Thoracic aorta (tissue), 2 donors: ENCODE data around the gene TLE5. TPM values are rescaled to one million over a fixed set of nuclear protein-coding genes. Genes with fewer than 3 reads are reported as not detected.

Source experiments
- ATAC-seq: fragments of 150-250 bp; one replicate; pipeline ENCODE4 v1.8.0; 2017; ENCODE audit warnings: low read depth; ENCODE audit not compliant: insufficient number of reproducible peaks, low FRiP score
- DNase-seq: peaks from one replicate; pipeline ENCODE4 v3.0.0-alpha.2; 2020; ENCODE audit warnings: low spot score
- H3K27ac ChIP-seq, 2 donors: fragments of 200-600 bp; sonication (generic); 1 replicate in 1 of 2; 2 replicates in 1 of 2; pipeline ENCODE4 v1.5.1; 2016; ENCODE audit warnings: mild to moderate bottlenecking in 2 of 2, moderate library complexity in 2 of 2
- H3K27me3 ChIP-seq: fragments of 200-600 bp; sonication (generic); replicated peaks from 2 replicates; pipeline ENCODE4 v1.6.0; 2016; ENCODE audit warnings: mild to moderate bottlenecking; ENCODE audit not compliant: insufficient read depth
- H3K36me3 ChIP-seq: fragments of 200-600 bp; sonication (generic); one replicate; pipeline ENCODE4 v1.5.1; 2016
- H3K4me1 ChIP-seq, 2 donors: fragments of 200-600 bp; sonication (generic); 1 replicate in 1 of 2; 2 replicates in 1 of 2; pipeline versions ENCODE4 v1.5.1 to v1.6.0; 2016; ENCODE audit warnings: low read depth in 2 of 2, mild to moderate bottlenecking in 1 of 2; ENCODE audit not compliant: control insufficient read depth in 1 of 2
- H3K4me3 ChIP-seq: fragments of 200-600 bp; sonication (generic); 2 replicates; pipeline ENCODE4 v1.5.1; 2016; ENCODE audit warnings: mild to moderate bottlenecking
- H3K9me3 ChIP-seq: fragments of 200-600 bp; sonication (generic); 2 replicates; pipeline ENCODE4 v1.5.1; 2016
- CTCF ChIP-seq: fragments of 200-600 bp; sonication (generic); IDR thresholded peaks from one replicate; pipeline ENCODE4 v1.5.1; 2019; ENCODE audit warnings: antibody characterized with exemption
- total RNA-seq, 2 donors: library from RNA; depleted of rRNA; stranded (reverse); fragments of >200 nt; gene quantifications; one replicate each; pipeline versions ENCODE4 v1.1.0 to v1.2.3, GENCODE V29; 2016

TLE5 gene
- total RNA-seq, 2 donors from 2014 or later, result 346 to 448 TPM

- no peak overlapping the region for H3K27ac ChIP-seq
- peaks cover 9 to 18% of the 10 kb centered on the region in 2 donors for H3K4me1 ChIP-seq
- ATAC-seq (no peak), DNase-seq (no peak)
- H3K27me3 ChIP-seq, result no peaks in the 10 kb centered on the region
- TF ChIP-seq CTCF, result no peak
- H3K36me3 ChIP-seq, result no peaks in the 10 kb centered on the region
- H3K9me3 ChIP-seq, result no peaks in the 10 kb centered on the region
- H3K4me3 ChIP-seq, result peak overlapping the region; percentile 81
Observed at GRCh38 chr19:3034656-3035541, 27.4 kb downstream of the TLE5 start.

DNA sequence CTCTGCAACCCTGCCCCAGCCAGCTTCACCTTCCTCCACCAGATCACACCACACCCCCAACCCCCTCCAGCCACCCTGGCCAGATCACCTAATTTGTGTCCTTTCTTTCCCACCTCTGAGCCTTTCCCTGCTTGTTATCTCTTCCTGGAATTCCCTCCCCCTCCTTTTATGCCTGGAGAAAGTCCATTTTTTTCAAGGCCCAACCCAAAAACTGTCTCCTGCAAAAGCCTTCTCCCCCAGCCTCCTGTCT lies 28.0 kb downstream of the TLE5 start:
- no peak for TF ChIP-seq CTCF
- H3K4me1 ChIP-seq, result peaks cover 9 to 23% of the 10 kb centered on the region in 2 donors
- no peaks in the 10 kb centered on the region for H3K36me3 ChIP-seq
- no peak overlapping the region for H3K27ac ChIP-seq
- no peak overlapping the region for H3K4me3 ChIP-seq
- H3K9me3 ChIP-seq, result no peaks in the 10 kb centered on the region
- DNase-seq (no peak), ATAC-seq (no peak)
- H3K27me3 ChIP-seq, result no peaks in the 10 kb centered on the region

- no peak overlapping the region for H3K4me3 ChIP-seq
- no peak for ATAC-seq
- H3K9me3 ChIP-seq, result no peaks in the 10 kb centered on the region
- peaks cover 9 to 23% of the 10 kb centered on the region in 2 donors for H3K4me1 ChIP-seq
- H3K27ac ChIP-seq, result no peak overlapping the region
- DNase-seq, result no peak
- H3K36me3 ChIP-seq, result no peaks in the 10 kb centered on the region
- H3K27me3 ChIP-seq, result no peaks in the 10 kb centered on the region
- no peak for TF ChIP-seq CTCF
Observed at GRCh38 chr19:3033595-3034405, 28.5 kb downstream of the TLE5 start.

DNA sequence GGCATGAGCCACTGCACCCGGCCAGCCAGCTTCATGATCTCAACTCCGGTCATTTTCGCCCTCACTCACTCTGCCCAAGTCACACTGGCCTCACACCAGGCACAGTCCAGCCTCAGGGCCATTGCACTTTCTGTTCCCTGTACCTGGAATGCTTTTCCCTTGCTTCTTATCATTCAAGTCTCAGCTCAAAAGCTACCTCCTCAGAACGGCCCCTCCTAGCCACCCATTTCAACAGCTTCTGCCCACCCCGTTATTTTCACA lies 30.8 kb downstream of the TLE5 start:
- H3K4me3 ChIP-seq, result no peak overlapping the region
- no peak for TF ChIP-seq CTCF
- H3K27me3 ChIP-seq, result no peaks in the 10 kb centered on the region
- no peaks in the 10 kb centered on the region for H3K36me3 ChIP-seq
- ATAC-seq, result no peak
- H3K9me3 ChIP-seq, result no peaks in the 10 kb centered on the region
- peaks cover 9 to 32% of the 10 kb centered on the region in 2 donors for H3K4me1 ChIP-seq
- no peak overlapping the region for H3K27ac ChIP-seq
- DNase-seq, result no peak

DNA sequence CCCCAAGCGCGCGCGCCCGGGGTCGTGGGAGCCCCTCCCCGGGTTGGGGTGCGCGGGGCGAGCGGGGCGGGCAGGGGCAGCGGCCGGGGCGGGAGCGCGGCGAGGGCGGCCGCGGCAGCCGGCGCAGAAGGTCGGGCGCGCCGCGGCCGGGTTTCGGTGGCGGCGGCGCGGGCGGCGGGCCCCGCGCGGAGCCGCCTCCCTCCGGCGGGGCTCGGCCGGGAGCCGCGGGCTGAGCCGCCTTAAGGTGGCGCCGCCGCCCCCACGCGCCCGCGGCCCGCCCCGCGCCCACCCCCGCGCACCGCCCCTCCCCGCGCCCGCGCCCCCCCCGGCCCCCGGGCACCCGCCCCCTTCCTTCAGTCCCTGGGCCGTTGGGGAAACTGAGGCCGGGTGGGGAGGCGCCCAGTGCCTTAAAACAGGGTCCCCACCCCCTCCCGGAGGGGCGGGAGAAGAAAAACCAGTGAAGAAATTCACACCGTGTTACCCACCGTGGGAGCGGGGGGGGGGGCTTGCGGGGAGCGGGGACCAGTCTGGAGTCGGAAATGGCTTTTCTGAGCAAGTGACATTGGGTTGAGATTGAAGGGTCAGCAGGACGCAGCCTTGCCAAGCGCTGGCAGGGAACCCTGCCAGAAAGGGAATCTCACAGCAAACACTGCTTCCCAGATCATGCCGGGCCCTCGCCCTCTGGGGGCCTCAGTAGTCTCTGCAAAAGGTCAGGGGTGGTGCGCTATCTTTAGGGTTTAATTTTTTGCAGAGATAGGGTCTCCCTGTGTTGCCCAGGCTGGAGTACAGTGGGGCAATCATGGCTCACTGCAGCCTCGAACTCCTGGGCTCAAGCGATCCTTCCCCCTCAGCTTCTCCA lies 33.0 kb downstream of the TLE5 start, which contains the start of gene TLE2:
TLE2 (minus strand) TSS at position 216 of the 859 bp plus-strand sequence. CDS start 376 bp downstream, outside the sequence.
- ATAC-seq, result no peak
- TF ChIP-seq CTCF, result no peak
- peak within 1 kb of the TSS; percentile 82 for H3K4me3 ChIP-seq
- no peaks in the 10 kb centered on the region for H3K9me3 ChIP-seq
- H3K4me1 ChIP-seq, result peaks cover 0 to 19% of the 10 kb centered on the region in 2 donors
- DNase-seq, result no peak
- no peaks in the 10 kb centered on the region for H3K27me3 ChIP-seq
- no peaks in the 10 kb centered on the region for H3K36me3 ChIP-seq
- peak within 1 kb of the TSS in 1 of 2 donors; percentile 19 for H3K27ac ChIP-seq
